VCaP (cell line): Measurements from ENCODE around the gene JARID2.

Source experiments
- H3K27ac ChIP-seq: fragments of 450-650 bp; 2 replicates; pipeline ENCODE4 v1.5.1; 2017
- CTCF ChIP-seq: fragments of 450-650 bp; conservative IDR thresholded peaks from 2 replicates; pipeline ENCODE4 v1.5.1; 2017; ENCODE audit warnings: mild to moderate bottlenecking, moderate library complexity

The JARID2 gene

GRCh38 chr6:15324427-15324985 is 78.6 kb downstream of the JARID2 start:
- no peak overlapping the region for H3K27ac ChIP-seq
- no peak for TF ChIP-seq CTCF

DNA sequence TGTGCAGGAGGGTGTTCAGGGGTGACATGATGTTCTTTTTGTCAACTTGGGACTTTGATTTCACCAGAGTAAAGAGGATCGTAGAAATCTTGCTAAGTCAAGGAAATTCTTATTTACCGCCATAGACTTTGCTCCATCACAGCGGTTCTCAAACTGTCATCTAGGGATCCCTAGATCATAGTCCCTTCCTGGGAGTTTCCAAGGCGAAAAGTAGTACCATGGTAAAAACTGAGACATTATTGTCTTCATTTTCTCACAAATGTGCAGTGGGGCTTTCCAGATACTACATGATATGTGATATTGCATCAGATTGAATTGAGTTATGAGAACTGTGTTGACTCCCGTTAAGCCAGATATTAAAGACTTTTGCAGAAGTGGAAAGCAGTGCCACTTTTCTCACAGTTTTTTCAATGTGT is 79.7 kb downstream of the JARID2 start:
- H3K27ac ChIP-seq: no peak overlapping the region
- TF ChIP-seq CTCF: no peak

GRCh38 chr6:15326067-15326614 is 80.3 kb downstream of the JARID2 start:
- H3K27ac ChIP-seq: no peak overlapping the region
- TF ChIP-seq CTCF: no peak

- H3K27ac ChIP-seq: no peak overlapping the region
- no peak; the same call in 1 of the 2 replicates for TF ChIP-seq CTCF
These were observed 81.4 kb downstream of the JARID2 start for GRCh38 chr6:15327271-15327670.

- no peak for TF ChIP-seq CTCF
- H3K27ac ChIP-seq: no peak overlapping the region
These were observed 83.4 kb downstream of the JARID2 start for GRCh38 chr6:15329197-15329671.

DNA sequence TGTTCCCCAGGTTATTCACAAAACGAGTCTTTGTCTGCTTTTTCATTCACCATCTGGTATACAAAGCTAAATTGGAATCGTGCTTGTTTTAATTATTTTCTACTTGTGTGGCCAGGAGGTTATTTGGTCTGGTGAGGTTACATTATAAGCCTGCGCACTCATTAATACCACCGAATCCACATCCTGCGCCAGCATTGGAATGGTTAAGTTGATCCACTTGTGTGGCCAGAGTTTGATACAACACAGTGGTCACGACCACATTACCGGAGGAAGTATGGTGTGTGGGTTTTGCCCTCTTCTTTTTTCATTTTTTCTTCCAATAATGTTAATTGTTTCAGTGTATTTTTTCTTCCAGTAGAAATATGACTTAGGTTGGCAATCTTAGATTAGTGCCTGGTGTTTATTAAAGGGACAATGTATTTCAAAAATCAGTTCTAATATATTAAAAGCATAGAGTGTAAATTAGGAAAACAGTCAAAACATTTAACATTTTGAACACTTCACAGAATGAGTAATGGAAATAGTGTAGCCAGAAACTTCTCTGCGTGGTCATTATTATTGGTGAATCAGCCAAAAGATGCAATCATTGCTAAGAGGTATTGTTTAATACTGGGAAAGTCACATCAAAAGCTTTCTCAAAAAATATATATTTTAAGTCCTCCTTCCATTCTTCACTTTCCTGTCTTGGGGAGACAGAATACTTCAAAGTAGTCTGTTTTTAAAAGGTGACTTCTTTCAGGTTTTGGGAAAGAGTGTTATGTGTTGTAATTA is 84.5 kb downstream of the JARID2 start:
- no peak overlapping the region for H3K27ac ChIP-seq
- no peak for TF ChIP-seq CTCF

DNA sequence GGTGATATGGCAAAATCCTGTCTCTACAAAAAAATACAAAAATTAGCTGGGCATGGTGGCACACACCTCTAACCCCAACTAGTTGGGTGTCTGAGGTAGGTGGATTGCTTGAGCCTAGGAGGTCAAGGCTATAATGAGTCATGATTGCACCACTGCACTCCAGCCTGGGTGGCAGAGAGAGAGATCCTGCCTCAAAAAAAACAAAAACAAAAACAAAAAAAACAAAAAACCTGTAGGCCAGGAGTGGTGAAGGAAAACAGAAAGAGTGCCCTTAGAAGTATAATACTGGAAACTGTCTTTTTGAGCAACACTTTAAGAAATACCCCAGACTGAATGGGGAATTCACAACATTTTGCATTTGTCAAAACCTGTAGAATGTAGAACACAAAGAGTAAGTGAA is 85.3 kb downstream of the JARID2 start:
- H3K27ac ChIP-seq: no peak overlapping the region
- no peak for TF ChIP-seq CTCF
